GM12872 (cell line): ENCODE measurements around the gene TBXA2R.

Experiments
- TF ChIP-seq, protein P1 (sequence below): IDR thresholded peaks from 3 replicates; pipeline ENCODE4 v1.5.1; 2011; ENCODE audit warnings: low read depth, mild to moderate bottlenecking, low read length, moderate library complexity; ENCODE audit not compliant: insufficient read depth

TBXA2R gene

DNA sequence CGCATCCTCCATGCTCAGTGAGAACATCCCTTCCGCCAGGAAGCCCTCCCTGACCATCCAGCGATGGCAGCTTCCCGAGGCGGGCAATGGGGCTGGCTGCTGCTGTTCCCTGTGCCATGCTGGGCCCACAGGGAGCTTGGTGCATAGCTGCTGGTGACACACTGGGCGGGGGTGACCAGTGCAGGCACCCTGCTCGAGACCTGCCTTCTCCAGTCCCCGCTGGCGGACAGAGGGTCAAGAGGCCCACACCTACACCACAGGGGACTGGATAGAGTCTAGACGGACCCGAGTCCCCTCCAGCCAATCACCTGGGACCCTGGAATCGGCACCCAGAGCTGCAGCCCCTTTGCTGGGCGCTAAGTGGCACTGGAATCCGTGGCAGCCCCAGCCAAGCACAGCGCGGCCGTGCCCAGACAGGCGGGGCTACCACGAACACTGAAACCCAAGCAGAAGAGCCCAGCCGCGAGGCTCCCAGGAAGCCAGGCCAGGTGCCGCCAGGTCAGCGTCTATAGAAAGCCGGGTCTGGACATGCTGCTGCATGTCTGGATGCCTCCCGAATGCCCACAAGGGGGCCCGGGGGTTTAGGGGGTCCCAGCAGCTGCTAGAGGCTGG is 9.0 kb upstream of the TBXA2R start:
- TF ChIP-seq, protein P1, sequence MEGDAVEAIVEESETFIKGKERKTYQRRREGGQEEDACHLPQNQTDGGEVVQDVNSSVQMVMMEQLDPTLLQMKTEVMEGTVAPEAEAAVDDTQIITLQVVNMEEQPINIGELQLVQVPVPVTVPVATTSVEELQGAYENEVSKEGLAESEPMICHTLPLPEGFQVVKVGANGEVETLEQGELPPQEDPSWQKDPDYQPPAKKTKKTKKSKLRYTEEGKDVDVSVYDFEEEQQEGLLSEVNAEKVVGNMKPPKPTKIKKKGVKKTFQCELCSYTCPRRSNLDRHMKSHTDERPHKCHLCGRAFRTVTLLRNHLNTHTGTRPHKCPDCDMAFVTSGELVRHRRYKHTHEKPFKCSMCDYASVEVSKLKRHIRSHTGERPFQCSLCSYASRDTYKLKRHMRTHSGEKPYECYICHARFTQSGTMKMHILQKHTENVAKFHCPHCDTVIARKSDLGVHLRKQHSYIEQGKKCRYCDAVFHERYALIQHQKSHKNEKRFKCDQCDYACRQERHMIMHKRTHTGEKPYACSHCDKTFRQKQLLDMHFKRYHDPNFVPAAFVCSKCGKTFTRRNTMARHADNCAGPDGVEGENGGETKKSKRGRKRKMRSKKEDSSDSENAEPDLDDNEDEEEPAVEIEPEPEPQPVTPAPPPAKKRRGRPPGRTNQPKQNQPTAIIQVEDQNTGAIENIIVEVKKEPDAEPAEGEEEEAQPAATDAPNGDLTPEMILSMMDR: no peak

DNA sequence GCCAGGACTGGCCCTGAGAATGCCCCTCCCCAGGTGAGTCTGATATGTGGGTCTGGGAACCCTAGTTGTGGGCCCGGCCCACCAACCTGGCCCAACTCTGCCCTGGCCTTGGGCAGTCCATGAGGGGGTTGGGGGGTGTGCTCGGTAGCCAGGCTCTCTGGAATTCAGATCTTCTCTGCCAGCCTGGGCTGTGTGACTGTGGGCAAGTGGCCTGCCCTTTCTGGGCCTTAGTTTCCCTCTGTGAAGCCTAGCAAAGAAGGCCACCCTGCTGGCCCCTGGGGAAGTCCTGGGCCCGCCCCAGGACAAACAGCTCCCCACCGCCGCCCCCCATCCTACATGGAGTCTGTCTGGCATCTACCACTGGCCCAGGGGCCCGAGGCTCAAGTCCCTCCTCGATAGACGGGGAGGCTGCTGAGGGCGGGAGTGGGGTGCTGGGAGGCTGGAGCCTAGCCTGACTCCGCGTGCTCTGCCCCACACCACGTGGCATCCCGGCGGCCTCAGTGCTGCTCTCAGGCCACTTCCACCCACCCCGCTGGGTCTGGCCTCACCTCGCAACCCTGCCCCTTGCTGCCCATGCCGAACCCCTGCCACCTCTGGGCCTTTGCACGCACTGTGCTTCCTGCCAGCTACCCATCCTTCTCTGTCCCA is 8.3 kb upstream of the TBXA2R start:
- TF ChIP-seq, protein P1: no peak

DNA sequence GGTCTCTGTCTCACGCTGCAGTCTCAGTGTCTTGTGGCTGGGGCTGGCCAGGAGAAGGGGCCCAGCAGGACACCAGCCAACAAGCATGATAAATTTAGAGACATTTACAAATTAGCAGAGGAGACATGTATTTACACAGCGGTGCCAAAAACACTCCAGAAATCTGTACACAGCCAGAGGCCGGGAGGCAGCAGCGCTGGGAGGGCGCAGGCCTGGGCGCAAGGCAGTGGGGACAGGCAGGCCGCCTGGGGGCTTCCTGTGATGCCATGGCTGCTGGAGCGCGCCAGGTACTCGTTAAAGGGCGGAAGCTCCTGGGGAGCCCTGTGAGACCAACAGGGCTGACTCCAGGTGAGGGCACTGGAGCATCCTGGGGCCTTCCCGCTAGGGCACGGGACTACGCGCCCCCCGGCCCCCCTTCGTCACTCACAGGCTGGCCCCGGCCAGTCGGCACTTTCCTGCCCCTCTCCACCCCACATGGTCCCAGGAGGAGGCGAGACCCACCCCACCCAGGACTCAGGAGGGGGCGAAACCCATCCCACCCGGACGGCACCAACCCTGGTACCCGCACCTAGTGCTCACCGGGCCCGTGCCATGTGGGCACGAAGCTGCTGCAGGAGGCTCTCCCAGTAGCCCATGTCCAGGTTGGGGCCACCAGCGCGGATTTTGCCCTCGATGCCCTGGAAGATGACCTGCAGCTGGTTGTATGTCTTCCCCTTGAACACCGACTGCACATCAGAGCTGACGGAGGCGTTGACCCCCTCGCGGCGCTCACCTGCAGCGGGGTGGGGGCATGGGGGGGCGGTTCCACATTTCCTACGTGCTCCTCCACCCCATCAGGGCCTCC is 7.4 kb upstream of the TBXA2R start:
- TF ChIP-seq, protein P1: no peak

DNA sequence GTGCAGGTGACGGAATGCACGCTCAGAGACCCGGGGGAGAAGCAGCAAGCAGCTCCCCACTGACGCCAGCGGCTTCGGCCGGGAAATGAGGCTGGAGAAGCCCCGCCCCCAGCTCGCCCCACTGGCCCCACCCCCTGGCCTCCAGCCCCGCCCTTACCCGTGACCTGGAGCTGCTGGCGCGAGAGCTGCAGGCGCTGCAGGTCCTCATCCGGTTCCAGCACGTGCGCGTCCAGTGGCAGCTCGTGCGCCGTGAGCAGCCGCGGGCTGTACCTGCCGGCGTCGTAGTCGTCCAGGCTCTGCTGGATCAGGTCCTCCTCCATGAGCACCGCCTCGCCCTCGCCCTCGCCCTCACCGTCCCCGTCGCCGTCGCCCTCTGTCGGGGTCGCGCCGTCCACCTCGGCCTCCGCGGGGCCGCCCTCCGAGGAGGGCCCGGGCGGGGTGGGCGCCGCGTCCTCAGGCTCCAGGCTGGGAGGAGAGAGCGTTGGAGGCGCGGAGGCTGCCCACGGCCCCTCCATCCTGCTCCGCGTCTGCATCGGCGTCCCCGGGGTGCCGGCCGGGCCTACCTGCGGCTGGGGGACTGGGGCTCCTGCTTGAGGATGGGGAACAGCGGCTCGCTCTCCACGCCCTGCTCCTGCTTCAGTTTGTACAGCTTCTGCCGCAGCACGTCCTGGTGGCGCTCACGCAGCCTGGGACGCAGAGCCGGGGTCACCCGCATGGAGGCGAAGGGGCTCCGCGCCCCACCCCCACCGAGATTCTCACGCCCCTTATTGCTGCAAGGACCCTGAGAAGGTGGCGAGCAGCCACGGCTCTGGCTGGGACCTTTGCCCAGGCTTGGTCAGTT is 6.4 kb upstream of the TBXA2R start:
- TF ChIP-seq, protein P1: no peak

DNA sequence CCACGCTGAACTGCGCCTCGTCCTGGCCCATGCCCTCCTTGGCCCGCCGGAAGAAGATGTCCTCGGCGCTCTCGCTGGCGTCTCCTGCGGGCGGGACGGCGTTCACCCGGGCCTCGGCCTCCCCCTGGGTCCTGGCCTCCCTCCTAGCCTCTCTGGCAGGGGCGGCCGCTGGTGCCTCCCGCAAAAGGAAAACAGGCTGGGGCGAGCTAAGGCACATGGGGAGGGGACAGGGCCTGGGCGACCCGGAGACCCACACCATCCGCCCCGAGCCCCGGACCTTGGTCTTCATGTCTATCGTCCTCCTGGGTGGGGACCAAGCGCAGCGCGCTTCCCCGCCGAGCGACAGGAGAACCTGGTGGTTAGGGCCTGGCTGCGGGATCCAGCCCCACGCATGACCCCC is 5.7 kb upstream of the TBXA2R start:
- TF ChIP-seq, protein P1: no peak

DNA sequence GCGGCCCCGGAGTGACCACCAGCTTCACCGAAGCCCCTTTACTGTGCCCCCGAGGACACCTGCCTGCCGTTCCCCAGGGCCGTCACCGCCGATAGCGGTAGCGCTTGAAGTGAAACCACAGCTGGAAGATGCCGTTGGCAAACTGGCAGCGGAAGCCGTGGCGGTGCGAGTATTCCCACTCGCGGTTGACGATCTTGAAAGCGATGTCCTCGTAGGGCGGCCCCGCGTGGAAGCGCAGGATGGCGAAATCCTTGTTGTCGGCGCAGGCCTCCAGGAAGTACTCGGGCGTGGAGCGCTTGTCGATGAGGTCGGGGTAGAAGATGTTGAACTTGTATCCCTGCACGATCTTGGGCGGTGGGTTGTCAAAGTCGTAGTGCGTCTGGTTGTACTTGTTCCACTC is 5.2 kb upstream of the TBXA2R start:
- TF ChIP-seq, protein P1: no peak
